ENCODE results near the gene MRPS14. TPM values are rescaled to one million over a fixed set of nuclear protein-coding genes. Genes with fewer than 3 reads are reported as not detected.

Gene MRPS14
- total RNA-seq, 1 experiment from 2014 or later = 25.1 TPM

GRCh38 chr1:174974711-174975119 is 48.5 kb downstream of the MRPS14 start:
- CTCF ChIA-PET = no interaction called here
- no peak overlapping the region for H3K27ac ChIP-seq (ENCODE audit: low read length)
- TF ChIP-seq POLR2AphosphoS5 (IDR thresholded peaks at IDR 0.05; ENCODE audit: low read depth, low read length) (no peak), TCF7L2 (IDR thresholded peaks at IDR 0.05; ENCODE audit: low read depth, low read length) (no peak), SIN3A (IDR thresholded peaks at IDR 0.05; ENCODE audit: borderline replicate concordance, insufficient read depth, low read depth, low read length) (no peak)
- TF ChIP-seq, protein P1, sequence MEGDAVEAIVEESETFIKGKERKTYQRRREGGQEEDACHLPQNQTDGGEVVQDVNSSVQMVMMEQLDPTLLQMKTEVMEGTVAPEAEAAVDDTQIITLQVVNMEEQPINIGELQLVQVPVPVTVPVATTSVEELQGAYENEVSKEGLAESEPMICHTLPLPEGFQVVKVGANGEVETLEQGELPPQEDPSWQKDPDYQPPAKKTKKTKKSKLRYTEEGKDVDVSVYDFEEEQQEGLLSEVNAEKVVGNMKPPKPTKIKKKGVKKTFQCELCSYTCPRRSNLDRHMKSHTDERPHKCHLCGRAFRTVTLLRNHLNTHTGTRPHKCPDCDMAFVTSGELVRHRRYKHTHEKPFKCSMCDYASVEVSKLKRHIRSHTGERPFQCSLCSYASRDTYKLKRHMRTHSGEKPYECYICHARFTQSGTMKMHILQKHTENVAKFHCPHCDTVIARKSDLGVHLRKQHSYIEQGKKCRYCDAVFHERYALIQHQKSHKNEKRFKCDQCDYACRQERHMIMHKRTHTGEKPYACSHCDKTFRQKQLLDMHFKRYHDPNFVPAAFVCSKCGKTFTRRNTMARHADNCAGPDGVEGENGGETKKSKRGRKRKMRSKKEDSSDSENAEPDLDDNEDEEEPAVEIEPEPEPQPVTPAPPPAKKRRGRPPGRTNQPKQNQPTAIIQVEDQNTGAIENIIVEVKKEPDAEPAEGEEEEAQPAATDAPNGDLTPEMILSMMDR (IDR thresholded peaks at IDR 0.05) = no peak
- TF ChIP-seq, protein P2, sequence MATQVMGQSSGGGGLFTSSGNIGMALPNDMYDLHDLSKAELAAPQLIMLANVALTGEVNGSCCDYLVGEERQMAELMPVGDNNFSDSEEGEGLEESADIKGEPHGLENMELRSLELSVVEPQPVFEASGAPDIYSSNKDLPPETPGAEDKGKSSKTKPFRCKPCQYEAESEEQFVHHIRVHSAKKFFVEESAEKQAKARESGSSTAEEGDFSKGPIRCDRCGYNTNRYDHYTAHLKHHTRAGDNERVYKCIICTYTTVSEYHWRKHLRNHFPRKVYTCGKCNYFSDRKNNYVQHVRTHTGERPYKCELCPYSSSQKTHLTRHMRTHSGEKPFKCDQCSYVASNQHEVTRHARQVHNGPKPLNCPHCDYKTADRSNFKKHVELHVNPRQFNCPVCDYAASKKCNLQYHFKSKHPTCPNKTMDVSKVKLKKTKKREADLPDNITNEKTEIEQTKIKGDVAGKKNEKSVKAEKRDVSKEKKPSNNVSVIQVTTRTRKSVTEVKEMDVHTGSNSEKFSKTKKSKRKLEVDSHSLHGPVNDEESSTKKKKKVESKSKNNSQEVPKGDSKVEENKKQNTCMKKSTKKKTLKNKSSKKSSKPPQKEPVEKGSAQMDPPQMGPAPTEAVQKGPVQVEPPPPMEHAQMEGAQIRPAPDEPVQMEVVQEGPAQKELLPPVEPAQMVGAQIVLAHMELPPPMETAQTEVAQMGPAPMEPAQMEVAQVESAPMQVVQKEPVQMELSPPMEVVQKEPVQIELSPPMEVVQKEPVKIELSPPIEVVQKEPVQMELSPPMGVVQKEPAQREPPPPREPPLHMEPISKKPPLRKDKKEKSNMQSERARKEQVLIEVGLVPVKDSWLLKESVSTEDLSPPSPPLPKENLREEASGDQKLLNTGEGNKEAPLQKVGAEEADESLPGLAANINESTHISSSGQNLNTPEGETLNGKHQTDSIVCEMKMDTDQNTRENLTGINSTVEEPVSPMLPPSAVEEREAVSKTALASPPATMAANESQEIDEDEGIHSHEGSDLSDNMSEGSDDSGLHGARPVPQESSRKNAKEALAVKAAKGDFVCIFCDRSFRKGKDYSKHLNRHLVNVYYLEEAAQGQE (IDR thresholded peaks at IDR 0.05; ENCODE audit: insufficient read depth in 1 of 2, low read depth in 2 of 2, low read length in 1 of 2) = no peak
- in situ Hi-C loops (cut with HindIII; ENCODE audit: low pct_unique_long_range_greater_than_20kb, low sequenced_read_pairs) = no loop called here
- no peaks in the 10 kb centered on the region for H3K36me3 ChIP-seq (ENCODE audit: control insufficient read depth, insufficient read depth, low read length)
- ATAC-seq (no peak), DNase-seq (ENCODE audit: low read depth, low spot score) (no peak)
- no peaks in the 10 kb centered on the region for H3K27me3 ChIP-seq (ENCODE audit: control insufficient read depth, insufficient read depth, low read length)
- intact Hi-C loops (cut with micrococcal nuclease; ENCODE audit: unreplicated experiment) = no loop called here
- POLR2A ChIA-PET = no interaction called here
- no peak overlapping the region for H3K4me3 ChIP-seq (ENCODE audit: low read depth in 2 of 2, low read length in 2 of 2)
- BruUV-seq (replicated peaks) = no TSS peak
- H3K9me3 ChIP-seq (ENCODE audit: control insufficient read depth, insufficient read depth, low read depth, low read length) = no peaks in the 10 kb centered on the region
- H3K4me1 ChIP-seq (ENCODE audit: control insufficient read depth, insufficient read depth, low read length) = no peaks in the 10 kb centered on the region

- no TSS peak for BruUV-seq (replicated peaks)
- ChIA-PET CTCF (no interaction called here), POLR2A (no interaction called here)
- no peak for ATAC-seq
- no peaks in the 10 kb centered on the region for H3K4me1 ChIP-seq (ENCODE audit: control insufficient read depth, insufficient read depth, low read length)
- H3K36me3 ChIP-seq (ENCODE audit: control insufficient read depth, insufficient read depth, low read length) = no peaks in the 10 kb centered on the region
- no peak overlapping the region for H3K27ac ChIP-seq (ENCODE audit: low read length)
- in situ Hi-C loops (cut with HindIII; ENCODE audit: low pct_unique_long_range_greater_than_20kb, low sequenced_read_pairs) (no loop called here), intact Hi-C loops (cut with micrococcal nuclease; ENCODE audit: unreplicated experiment) (no loop called here)
- H3K4me3 ChIP-seq (ENCODE audit: low read depth in 2 of 2, low read length in 2 of 2) = no peak overlapping the region
- no peaks in the 10 kb centered on the region for H3K9me3 ChIP-seq (ENCODE audit: control insufficient read depth, insufficient read depth, low read depth, low read length)
- TF ChIP-seq POLR2AphosphoS5 (IDR thresholded peaks at IDR 0.05; ENCODE audit: low read depth, low read length) = no peak
- TF ChIP-seq, protein P1 (IDR thresholded peaks at IDR 0.05) = no peak
- TF ChIP-seq SIN3A (IDR thresholded peaks at IDR 0.05; ENCODE audit: borderline replicate concordance, insufficient read depth, low read depth, low read length) = no peak
- TF ChIP-seq TCF7L2 (IDR thresholded peaks at IDR 0.05; ENCODE audit: low read depth, low read length) = no peak
- TF ChIP-seq, protein P2 (IDR thresholded peaks at IDR 0.05; ENCODE audit: insufficient read depth in 1 of 2, low read depth in 2 of 2, low read length in 1 of 2) = no peak
- no peak for DNase-seq (ENCODE audit: low read depth, low spot score)
- H3K27me3 ChIP-seq (ENCODE audit: control insufficient read depth, insufficient read depth, low read length) = no peaks in the 10 kb centered on the region
Measured at GRCh38 chr1:174971902-174972301, 51.3 kb downstream of the MRPS14 start.

Measured in Panc1 (cell line).